GM06990 (cell line): ENCODE data around the gene SLC5A1.

Experiments used
- DNase-seq: peaks from one replicate; pipeline ENCODE4 v3.0.0-alpha.2; 2011; ENCODE audit not compliant: insufficient read length; ENCODE audit errors: extremely low read depth
- H3K27me3 ChIP-seq: replicated peaks from 2 replicates; pipeline ENCODE4 v1.6.0; 2011; ENCODE audit warnings: low read length; ENCODE audit not compliant: control insufficient read depth, insufficient read depth
- H3K36me3 ChIP-seq: 2 replicates; pipeline ENCODE4 v1.5.1; 2011; ENCODE audit warnings: low read length; ENCODE audit not compliant: control insufficient read depth, insufficient read depth
- H3K4me3 ChIP-seq: replicated peaks from 2 replicates; pipeline ENCODE4 v1.5.1; 2011; ENCODE audit warnings: low read depth, mild to moderate bottlenecking, control low read depth, low read length
- TF ChIP-seq, protein P1 (sequence below): IDR thresholded peaks from 2 replicates; pipeline ENCODE4 v1.5.1; 2011; ENCODE audit warnings: low read length, control low read depth, mild to moderate bottlenecking, inconsistent platforms; ENCODE audit not compliant: insufficient read depth, poor library complexity, severe bottlenecking

The SLC5A1 gene

DNA sequence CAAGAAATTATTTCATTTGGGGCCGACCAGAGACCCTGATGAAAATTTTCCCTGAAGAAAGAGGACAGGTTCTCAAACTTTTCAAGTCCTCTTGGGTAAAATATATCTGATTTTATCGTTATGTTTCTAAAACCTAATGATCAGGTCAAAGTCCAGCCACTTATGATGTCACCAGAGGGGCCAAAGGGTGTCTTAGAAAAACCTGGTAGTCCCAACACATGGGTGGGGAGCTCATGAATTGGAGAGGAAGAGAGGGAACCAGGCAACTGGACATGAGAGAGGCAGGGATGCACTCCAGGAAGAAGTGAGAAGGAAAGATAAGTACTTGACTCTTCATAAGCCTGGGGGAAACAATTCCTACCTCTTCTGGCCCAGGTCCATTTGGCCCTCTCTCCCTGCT lies 9.2 kb downstream of the SLC5A1 start:
- TF ChIP-seq, protein P1, sequence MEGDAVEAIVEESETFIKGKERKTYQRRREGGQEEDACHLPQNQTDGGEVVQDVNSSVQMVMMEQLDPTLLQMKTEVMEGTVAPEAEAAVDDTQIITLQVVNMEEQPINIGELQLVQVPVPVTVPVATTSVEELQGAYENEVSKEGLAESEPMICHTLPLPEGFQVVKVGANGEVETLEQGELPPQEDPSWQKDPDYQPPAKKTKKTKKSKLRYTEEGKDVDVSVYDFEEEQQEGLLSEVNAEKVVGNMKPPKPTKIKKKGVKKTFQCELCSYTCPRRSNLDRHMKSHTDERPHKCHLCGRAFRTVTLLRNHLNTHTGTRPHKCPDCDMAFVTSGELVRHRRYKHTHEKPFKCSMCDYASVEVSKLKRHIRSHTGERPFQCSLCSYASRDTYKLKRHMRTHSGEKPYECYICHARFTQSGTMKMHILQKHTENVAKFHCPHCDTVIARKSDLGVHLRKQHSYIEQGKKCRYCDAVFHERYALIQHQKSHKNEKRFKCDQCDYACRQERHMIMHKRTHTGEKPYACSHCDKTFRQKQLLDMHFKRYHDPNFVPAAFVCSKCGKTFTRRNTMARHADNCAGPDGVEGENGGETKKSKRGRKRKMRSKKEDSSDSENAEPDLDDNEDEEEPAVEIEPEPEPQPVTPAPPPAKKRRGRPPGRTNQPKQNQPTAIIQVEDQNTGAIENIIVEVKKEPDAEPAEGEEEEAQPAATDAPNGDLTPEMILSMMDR, result no peak
- no peaks in the 10 kb centered on the region; the same call in 1 of the 2 replicates for H3K27me3 ChIP-seq
- no peak for DNase-seq

GRCh38 chr22:32052936-32053791 lies 10.1 kb downstream of the SLC5A1 start:
- TF ChIP-seq, protein P1, result no peak
- Histone ChIP-seq H3K4me3 (no peak overlapping the region), H3K27me3 (no peaks in the 10 kb centered on the region; the same call in 1 of the 2 replicates), H3K36me3 (no peaks in the 10 kb centered on the region)
- DNase-seq, result no peak

More for the DNA sequence above, 9.2 kb downstream of the SLC5A1 start:
- Histone ChIP-seq H3K4me3 (no peak overlapping the region), H3K36me3 (no peaks in the 10 kb centered on the region)

- TF ChIP-seq, protein P1, result no peak
- DNase-seq, result no peak
- Histone ChIP-seq H3K36me3 (no peaks in the 10 kb centered on the region), H3K4me3 (no peak overlapping the region), H3K27me3 (no peaks in the 10 kb centered on the region; the same call in 1 of the 2 replicates)
Measured at GRCh38 chr22:32055069-32055468, 12.0 kb downstream of the SLC5A1 start.

GRCh38 chr22:32058656-32059260 lies 15.7 kb downstream of the SLC5A1 start:
- TF ChIP-seq, protein P1, result no peak
- no peak for DNase-seq
- Histone ChIP-seq H3K36me3 (no peaks in the 10 kb centered on the region), H3K4me3 (no peak overlapping the region), H3K27me3 (peaks cover 2% of the 10 kb centered on the region; the same call in 1 of the 2 replicates)

- no peaks in the 10 kb centered on the region for H3K36me3 ChIP-seq
- peaks cover 2% of the 10 kb centered on the region; the same call in 1 of the 2 replicates for H3K27me3 ChIP-seq
- DNase-seq, result no peak
- TF ChIP-seq, protein P1, result no peak
- no peak overlapping the region for H3K4me3 ChIP-seq
Measured at GRCh38 chr22:32059426-32059825, 16.4 kb downstream of the SLC5A1 start.
